ENCODE measurements around the gene CDKN2D.

- no peak for TF ChIP-seq CTCF (IDR thresholded peaks at IDR 0.05; ENCODE audit: insufficient read depth, low read length, poor library complexity, severe bottlenecking)
- TF ChIP-seq EZH2phosphoT487 (conservative IDR thresholded peaks at IDR 0.05; ENCODE audit: low read length) = no peak
Measured at GRCh38 chr19:10538204-10538983, 30.4 kb downstream of the CDKN2D start.
